HL-60/S4 treated with phorbol 12-myristate 13-acetate at 8.2 ng/mL for 4 days and 3 days (cell line): Measurements from ENCODE around the gene OR6C74.

Experiments
- in situ Hi-C: fragments of 300-500 bp; cut with MboI; formaldehyde crosslinking; loops from 2 replicates; pipeline ENCODE4 v1.15.0; 2022; ENCODE audit warnings: low sequenced_read_pairs

OR6C74 gene

DNA sequence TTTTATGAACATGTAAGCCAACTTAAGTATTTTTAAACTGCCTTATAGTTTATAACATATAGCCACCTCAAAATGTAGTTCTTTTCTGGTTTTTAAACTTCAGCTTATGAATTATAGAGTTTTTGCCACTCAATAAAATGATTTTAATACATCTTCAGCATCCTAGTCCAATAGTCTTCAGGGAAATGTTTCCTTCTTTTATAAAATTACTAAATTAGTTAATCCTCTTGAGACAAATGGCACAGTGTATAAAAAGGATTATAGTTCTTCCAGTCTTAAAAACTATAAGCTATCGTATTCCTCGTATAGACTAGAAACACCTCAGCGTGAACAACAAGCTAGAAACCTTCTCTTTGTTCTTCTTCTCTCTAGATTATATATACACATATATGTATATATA, at the start of gene OR6C74:
OR6C74 (plus strand) TSS at position 301 of the 400 bp plus-strand sequence. CDS start 2,679 bp downstream, outside the sequence.
- in situ Hi-C loops: no loop called here

DNA sequence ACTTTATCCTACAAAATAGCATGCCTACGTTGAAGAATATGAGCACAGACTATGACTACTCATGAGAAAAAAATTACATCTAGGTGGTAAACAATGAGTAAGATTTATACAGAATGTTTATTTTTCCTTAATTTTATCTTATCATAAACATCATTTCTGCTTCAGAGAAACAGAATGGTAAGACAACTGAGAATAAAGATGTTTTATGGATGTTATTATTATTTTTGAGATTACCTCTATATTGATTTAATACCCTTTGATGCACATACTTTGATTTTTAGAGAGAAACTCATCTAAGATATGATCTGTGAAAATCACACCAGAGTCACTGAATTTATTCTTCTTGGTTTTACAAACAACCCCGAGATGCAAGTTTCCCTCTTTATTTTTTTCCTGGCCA, 23.7 kb upstream of the OR6C74 start, which contains the start of gene OR10A7:
OR10A7 (plus strand) TSS at position 301 of the 400 bp plus-strand sequence; CDS start at position 301, 0 bp downstream.
- in situ Hi-C loops: no loop called here

DNA sequence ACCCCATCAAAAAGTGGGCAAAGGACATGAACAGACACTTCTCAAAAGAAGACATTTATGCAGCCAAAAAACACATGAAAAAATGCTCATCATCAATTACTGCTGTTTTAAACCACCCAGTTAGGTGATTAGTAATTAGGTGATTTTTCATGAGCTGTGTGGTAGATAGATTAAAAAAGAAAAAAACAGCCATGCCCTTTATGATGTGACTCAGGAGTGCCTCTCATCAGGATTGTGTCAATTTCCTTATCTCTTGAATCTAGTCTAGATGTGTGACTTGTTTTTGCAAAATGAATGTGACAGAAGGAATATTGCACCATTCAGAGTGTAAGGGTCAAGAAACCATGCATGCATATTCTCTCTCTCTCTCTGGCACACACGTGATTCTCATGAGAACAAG, 17.9 kb upstream of the OR6C74 start:
- in situ Hi-C loops: no loop called here

DNA sequence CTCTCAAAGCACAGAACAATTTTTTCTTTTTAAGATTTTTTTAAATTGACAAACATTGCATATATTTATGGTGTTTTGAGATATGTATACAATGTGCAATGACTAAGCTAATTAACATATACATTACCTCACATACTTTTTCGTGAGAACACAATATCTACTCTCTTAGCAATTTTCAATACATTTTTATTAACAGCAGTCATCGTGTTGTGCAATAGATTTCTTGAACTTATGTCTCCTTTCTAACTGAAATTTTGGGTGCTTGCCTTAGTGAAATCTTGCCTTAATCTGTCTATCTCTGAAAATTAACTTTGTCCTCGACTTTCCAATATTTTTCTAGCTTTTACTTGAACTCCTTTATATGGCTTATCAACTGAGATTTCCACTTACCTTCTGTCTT, 16.8 kb upstream of the OR6C74 start:
- in situ Hi-C loops: no loop called here

DNA sequence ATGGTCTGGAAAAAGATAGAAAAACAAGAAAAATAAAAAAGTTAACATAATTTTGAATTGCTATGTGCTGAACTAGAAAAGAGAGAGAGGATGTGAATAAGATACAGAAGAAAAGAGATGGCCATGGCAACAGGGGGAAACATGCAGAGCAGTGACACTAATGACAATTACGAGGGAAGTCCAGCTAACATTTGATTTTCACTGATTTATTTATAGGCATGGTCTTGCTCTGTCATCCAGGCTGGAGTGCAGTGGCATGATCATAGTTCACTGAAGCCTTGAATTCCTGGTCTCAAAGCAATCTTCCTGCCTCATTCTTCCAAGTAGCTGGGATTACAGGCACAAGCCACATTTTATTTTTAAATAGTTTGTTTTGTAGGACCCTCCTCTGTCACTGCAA, 1.8 kb downstream of the OR6C74 start:
- in situ Hi-C loops: no loop called here

DNA sequence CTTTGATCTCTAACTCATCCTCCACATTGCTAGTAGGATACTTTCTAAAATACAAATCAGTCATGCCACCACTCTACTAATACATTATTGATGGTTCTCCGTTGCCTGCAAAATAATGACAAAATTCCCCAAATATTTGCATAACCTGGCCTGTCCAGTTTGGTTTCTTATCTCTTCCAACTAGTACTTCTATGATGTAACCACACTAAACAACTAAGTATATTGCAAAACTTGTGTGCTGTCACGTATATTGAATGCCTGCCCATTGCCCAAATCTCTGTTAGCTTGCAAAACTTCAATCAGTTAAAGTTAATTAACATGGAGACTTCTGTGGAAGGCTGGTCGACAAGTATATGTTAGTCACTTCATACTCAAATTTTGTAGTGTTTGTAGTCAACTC, 6.5 kb downstream of the OR6C74 start:
- in situ Hi-C loops: no loop called here

DNA sequence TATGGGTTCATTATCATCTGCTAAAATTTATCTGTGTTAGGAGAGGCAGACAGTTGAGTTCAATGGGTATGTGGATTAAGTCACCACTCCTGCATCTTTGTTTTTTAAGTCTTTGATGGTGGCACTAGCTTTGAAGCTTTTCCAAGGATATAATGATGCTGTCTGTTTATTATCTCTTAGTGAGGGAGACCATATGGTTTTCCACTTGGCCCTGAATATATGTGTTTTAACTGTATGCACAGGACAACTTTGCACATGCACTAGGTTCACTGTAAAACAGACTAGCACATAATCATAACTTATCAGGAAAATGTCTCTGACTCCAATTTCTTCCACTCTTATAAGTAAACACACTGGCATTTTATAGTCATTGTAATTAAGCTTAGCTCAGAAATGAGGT, 8.9 kb downstream of the OR6C74 start:
- in situ Hi-C loops: no loop called here

DNA sequence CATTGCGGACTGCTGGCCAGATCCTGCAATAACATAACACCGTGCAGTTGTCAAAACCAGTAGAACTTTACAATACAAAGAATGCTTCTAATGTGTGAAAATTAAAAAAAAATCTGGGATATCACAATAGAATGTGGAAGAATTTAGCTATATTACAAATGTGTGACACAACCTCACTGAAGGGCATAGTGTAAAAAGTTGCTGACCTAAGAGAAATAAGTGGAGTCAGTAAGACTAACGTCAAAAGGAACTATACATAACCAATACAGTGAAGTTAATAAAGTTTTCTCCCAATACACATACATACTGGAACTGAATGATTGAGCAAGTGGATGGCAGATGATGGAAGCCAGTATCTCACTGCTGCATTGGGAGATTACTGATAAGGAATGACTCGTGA, 12.4 kb downstream of the OR6C74 start:
- in situ Hi-C loops: no loop called here

DNA sequence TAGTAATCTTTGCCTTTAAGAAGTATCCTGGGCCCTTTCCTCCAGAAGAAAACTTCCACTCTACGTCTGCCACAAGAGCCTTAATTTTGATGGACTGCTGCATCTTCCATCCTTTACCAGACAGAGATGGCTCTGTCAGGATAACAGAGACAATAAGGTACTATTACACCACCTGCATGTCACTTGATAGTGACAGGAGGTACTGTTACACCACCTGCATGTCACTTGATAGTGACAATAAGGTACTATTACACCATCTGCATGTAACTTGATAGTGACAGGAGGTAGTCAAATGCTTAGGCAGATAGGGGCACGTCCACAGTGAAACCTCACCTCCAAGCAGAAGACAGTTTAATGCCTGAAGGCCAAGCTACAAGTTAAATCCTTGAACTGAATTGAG, 13.9 kb downstream of the OR6C74 start:
- in situ Hi-C loops: no loop called here

DNA sequence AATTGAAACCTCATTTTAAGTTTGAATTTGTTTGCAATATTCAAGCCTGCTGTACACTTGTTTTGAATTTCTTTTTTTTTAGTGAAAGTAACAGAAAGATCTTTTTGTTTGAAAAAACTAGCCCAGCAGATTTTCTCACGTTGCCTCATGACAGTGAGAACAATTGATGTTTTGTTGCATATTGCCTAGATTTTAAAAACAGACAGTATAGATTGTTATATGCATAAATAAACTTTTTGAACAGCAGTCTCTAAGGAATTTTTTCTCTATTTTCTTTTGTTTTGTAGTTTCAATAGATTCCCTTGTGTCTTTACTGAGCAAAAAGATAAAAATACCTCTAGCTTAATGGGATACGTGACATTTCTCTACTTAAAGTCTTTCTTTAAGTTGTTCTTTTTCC, 36.6 kb downstream of the OR6C74 start:
- in situ Hi-C loops: no loop called here

DNA sequence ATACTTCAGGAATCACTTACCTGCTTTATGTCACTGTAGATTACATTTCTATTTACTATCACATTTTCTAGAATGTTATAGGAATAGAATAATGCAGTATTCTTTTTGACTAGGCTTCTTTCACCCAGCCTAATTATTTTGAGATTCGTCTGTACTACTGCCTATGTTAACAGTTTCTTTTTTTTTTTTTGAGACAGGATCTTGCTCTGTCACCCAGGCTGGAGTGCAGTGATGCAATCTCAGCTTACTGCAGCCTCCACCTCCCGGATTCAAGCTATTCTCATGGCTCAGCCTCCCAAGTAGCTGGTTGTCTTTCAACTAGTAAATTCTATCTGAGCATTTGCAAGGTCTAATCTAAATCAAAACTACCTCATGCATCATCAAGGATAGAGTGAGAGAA, 45.6 kb downstream of the OR6C74 start:
- in situ Hi-C loops: no loop called here
